ENCODE measurements around the gene ADAP2. TPM values are rescaled to one million over a fixed set of nuclear protein-coding genes. Genes with fewer than 3 reads are reported as not detected.

ADAP2 gene, protein sequence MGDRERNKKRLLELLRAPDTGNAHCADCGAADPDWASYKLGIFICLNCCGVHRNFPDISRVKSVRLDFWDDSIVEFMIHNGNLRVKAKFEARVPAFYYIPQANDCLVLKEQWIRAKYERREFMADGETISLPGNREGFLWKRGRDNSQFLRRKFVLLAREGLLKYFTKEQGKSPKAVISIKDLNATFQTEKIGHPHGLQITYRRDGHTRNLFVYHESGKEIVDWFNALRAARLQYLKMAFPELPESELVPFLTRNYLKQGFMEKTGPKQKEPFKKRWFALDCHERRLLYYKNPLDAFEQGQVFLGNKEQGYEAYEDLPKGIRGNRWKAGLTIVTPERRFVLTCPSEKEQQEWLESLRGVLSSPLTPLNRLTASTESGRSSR
- 0.49 and 0.54 TPM in 2 replicates for total RNA-seq

DNA sequence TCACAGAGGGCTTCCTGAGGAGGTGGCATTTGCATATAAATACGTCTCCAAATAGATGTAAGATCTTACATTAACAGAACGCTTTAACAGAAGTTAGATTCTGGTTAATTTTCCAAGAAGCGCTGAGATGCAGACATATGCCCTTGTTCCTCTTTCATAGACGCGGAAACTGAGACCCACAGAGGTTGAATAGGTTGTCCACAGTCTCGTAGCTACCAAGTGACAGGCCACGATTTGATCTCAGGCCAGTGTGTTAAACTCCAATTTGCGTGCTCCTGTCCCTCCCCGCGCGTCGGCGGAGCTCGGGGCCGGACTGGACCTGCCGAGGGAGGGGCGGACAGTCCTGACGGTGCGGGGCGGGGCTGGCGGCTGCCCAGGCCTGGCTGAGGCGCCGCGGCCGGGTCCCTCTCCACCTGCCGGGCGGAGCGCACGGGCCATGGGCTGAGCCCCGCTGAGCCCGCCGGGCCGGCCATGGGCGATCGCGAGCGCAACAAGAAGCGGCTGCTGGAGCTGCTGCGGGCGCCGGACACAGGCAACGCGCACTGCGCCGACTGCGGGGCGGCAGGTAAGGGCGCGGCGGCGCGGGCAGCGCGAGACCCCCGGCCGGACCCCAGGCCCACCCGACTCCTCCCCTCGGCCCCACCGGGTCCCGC is at the start of gene ADAP2:
Gene ADAP2 (plus strand): TSS at position 402 of the 653 bp plus-strand sequence. CDS start 70 bp downstream, at position 472.

DNA sequence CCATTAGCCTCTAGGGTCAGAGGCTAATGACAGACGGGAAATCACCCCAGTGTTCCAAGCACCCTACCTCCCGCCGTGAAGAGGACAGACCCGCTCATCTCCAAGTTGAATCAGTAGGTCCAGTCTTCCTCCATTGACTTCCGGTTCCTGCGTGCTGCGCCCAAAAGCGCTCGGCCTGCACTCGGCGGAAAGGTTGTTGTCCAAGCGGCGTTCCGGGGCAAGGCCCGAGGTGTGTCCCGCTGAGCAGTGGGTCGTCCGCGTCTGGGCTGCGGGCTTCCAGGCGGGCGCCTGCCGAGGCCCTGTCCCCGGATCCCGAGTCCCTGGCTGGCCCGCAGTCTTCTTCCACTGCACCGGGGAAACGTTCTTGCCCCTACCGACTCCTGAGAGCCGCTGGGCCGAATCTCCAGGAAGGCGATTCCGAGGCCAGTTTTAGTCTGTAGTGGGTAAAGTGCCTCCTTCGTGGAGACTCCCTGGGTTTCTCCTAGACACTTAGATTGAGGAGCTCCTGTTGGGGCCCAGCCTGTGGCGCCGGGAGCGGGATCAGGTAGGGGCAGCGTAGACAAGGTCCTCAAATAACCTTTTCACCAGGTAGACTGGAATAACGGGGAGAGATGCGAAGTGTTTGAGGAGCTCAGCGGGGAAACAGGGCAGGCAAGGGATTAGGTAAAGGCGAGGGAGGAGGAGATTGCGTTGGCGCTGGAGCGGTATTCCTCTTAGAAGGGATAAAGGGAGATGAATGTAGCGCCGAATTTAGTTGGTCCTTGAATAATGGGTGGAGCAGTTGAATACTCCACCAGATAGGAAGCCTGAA is 15.4 kb upstream of the ADAP2 start, which contains the start of gene TEFM:
Gene TEFM (minus strand): TSS at position 138 of the 811 bp plus-strand sequence. CDS start 40 bp downstream, at position 98.

DNA sequence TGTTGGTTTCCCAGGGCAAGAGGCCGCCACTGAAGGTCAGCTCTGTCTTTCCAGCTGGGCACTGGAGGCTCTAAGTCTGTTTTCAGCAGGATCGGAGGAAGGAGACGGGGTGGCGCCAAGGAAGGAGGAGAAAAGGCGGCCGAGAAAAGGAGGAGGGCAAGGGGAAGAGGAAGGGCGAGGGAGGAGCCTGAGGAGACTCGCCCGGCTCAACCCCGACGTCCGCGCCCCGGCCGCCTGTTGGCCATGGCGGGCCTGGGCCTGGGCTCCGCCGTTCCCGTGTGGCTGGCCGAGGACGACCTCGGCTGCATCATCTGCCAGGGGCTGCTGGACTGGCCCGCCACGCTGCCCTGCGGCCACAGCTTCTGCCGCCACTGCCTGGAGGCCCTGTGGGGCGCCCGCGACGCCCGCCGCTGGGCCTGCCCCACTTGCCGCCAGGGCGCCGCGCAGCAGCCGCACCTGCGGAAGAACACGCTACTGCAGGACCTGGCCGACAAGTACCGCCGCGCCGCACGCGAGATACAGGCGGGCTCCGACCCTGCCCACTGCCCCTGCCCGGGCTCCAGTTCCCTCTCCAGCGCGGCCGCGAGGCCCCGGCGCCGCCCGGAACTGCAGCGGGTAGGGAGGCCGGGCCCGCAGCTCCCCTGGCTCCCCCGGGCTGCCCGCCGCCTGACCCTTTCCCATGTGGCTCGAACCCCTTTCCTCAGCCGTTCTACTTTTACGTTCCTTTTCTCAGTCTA is 49.3 kb downstream of the ADAP2 start, which contains the start of gene RNF135:
Gene RNF135 (plus strand): TSS at position 209 of the 737 bp plus-strand sequence. CDS start 35 bp downstream, at position 244.

Other genes with a start within 250 kb of the ADAP2 start
- 7.9 and 8.7 TPM in 2 replicates for gene CRLF3, start 97.3 kb upstream of the ADAP2 start, total RNA-seq
- 0.36 and 1.5 TPM in 2 replicates for gene ATAD5, start 90.0 kb upstream of the ADAP2 start, total RNA-seq
- 7.0 and 18.3 TPM in 2 replicates for gene TEFM, start 15.7 kb upstream of the ADAP2 start, total RNA-seq
- 11.7 and 12.5 TPM in 2 replicates for gene RNF135, start 49.1 kb downstream of the ADAP2 start, total RNA-seq
- 19.3 and 25.9 TPM in 2 replicates for gene NF1, start 173.0 kb downstream of the ADAP2 start, total RNA-seq

All from cardiac atrium fibroblast (primary cell).